Measurements from ENCODE around the gene ITGB7.
"Not testable (repeated sequence)": the region's sequence is repeated elsewhere in the genome, so short reads cannot be mapped to it uniquely, and the experiment has no call there.

Gene ITGB7

DNA sequence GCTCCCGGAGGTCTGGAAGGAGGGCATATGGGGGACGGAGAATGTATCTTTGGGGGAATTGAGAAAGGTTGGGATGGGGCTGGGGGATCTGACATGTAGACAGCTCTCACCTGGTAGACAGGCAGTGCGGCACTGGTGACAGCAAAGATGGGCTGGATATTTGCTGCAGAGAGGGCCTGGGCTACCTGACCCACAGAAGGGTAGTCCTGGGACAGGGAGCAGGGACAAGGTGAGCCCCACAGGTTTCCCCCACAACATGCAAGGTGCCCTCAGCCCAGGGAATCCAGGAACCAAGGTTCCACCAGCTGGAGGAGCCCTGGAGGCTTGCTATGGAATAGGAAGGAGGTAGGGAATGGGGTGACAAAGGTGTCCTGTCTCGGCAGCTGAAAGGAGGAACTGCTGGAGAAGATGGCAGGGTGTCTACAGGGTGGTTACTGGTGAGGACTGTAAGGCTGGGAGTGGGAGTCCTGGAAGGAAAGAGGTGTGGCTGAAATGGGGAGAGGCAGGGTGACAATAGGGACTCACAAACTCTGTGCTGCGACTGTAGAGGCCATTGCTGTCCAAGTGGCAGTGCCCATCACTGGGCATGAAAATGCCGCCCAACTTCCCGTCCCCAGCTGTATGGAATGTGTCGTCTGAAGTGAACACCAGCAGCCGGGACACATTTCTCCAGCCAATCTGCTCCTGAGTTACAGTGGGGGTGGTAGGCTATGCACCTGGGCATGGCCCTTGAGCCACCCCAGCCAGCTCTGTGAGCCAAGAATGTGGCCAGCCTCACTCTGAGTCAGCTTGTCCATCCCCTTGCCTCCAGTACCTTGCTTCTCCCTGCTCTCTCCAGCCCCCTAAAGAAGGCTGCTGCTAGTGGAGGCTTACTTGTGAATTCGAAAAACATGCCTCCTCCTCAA is 11.3 kb downstream of the ITGB7 start:
- no peak for DNase-seq

DNA sequence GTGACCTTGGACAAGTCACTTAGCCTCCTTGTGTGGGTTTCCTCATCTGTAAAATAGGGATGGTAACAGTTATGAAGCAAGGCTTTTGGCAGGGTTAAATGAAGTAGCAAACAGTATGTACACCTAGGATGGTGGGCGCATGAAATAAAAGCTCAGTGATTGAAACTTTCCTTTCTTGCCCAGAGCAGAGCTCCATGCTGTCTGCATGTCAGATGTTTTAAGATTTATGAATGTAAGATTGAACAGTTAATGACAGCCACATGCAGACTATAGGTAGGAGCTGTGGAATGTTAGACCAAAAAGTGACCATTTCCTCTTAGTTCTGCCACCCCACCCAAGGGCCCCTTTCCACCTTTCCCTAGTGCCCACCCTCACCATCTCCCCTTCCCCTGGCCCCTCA is 12.1 kb downstream of the ITGB7 start:
- DNase-seq: no peak

DNA sequence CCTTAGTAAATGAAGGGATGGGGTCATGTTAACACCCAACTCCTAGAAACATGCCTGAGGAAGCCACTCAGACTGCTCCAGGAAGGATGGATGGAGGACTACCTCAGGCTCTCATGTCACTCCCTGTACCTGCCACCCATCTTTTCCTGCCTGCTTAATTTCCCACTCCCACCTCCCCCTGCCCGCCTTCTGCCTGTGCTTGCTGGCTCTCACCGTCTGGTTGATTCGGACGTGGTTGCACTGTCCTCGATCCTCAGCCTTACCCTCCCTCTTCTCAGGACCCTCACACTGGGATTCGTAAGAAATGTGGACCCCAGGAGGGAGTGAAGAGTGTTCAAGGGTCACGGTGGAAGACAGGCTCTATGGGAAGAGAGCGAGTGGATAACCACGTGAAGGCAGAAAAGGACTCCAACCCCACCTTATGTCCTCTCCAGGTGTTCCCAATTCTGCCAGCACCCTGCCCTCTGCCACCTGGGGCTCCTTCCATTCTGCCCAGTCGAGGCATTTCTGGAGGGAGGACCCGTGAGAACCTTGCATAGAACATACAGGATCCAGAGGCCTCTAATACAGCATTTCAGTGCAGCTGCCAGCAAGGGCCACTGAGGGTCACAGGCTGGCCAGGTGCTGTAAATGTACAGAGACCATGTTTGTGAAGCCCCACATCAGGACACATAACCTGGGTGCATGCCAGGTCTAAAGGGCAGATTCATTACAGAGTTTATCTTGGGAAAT is 12.9 kb downstream of the ITGB7 start:
- no peak for DNase-seq

- no peak for DNase-seq
These were observed 14.0 kb downstream of the ITGB7 start for GRCh38 chr12:53193040-53193439.

DNA sequence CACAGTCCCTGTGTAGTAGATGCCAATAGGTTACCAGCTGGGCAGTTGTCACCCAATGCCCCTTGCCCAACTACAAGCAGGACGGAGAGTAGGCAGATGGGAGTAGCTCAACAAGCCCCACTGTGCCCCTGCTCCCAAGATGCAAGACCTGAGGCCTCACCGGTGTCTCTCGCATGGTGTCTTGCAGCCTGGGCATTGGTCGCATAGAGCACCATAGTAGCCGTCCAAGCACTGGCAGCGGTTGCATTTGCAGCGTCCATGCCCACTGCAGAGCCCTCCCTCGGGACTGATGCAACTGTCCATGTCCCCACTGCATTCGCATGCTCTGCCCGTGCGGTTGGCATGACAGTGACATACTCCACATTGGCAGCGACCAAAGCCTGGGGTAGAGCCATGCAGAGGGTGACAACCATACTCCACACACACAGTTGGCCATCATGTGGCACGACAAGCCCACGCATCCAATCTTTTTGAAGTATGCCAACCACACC is 14.5 kb downstream of the ITGB7 start:
- DNase-seq: no peak

- DNase-seq: no peak
These were observed 15.0 kb downstream of the ITGB7 start for GRCh38 chr12:53191885-53192530.

DNA sequence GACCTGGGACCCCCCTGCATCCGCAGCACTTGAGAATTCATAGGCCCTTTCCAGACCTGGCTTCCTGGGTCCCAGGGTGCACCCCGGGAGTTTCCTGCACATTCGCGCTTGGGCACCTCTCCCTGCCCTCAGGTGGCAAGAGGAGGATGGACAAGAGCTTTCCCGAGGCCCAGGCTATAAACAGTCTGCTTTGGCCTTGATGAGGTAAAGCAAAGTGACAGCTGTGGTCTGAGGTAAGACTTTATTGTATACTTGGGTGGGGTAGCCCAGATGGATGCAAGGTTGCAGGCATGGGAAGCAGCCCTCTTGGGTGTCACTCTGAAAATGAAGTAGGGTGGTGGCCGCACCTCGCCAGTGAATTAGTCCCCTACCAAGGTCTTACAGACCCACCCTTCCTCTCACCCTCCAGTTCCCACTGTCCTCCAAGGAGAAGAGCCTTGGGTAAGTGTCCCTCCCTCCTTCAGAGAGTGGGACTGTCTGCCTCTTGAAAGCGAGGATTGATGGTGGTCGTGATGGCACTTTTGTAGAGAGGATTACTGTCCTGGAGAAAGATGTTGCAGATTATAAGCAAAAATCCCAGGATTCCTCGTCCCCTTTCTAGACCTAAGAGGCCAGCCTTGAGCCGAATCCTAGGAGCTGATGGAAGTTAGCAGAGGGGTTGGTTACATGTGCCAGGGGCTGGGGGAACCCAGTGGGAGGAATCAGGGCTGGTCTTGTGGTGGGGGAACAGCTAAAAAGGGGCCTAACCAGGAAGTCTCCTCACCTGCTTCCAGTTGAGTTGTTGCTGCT is 15.8 kb downstream of the ITGB7 start:
- no peak for DNase-seq

GRCh38 chr12:53190108-53190729 is 16.8 kb downstream of the ITGB7 start:
- peak; percentile 64 for DNase-seq

- no peak for DNase-seq
These were observed 19.7 kb downstream of the ITGB7 start for GRCh38 chr12:53187145-53187899.

- no peak for DNase-seq
These were observed 20.3 kb downstream of the ITGB7 start for GRCh38 chr12:53186745-53187144.

GRCh38 chr12:53185582-53186153 is 21.4 kb downstream of the ITGB7 start:
- no peak for DNase-seq

DNA sequence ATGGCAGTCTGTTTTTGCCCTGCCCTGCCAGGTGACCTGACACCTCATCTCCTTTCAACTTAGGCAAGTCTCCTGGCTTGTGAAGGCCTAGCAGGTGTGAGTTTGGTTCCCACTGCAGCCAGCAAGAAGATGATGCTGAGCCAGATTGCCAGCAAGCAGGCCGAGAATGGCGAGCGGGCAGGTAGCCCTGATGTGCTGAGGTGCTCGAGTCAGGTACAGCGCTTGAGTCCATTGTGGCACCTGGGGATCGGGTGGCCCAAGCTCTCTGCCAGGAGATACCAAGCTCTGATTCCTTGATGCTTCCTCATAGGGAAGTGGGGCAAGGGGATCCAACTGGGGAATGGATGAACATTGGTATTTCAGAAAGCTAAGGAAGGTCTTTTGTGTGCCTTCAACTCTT is 22.2 kb downstream of the ITGB7 start:
- DNase-seq: no peak

- no peak for DNase-seq
These were observed 24.1 kb downstream of the ITGB7 start for GRCh38 chr12:53182903-53183302.

DNA sequence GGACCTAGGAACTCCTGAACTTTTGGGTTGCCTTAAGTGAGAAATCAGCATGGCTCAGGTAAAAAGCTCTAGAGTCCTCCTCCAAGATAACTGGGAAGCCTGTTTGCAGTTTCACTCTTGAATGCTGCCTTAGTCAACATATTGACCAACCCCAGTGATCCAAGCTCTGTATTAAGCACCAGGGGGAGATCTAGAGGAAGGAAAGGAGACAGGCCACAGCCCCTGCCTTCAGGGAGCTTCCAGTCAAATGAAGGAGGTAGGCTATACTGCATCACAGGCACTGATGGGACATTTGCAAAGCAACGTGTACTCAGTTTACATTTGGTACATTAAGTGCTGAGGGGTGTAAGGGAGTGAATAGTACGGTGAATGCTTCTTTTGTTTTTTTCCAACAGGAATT is 25.1 kb downstream of the ITGB7 start:
- DNase-seq: no peak

DNA sequence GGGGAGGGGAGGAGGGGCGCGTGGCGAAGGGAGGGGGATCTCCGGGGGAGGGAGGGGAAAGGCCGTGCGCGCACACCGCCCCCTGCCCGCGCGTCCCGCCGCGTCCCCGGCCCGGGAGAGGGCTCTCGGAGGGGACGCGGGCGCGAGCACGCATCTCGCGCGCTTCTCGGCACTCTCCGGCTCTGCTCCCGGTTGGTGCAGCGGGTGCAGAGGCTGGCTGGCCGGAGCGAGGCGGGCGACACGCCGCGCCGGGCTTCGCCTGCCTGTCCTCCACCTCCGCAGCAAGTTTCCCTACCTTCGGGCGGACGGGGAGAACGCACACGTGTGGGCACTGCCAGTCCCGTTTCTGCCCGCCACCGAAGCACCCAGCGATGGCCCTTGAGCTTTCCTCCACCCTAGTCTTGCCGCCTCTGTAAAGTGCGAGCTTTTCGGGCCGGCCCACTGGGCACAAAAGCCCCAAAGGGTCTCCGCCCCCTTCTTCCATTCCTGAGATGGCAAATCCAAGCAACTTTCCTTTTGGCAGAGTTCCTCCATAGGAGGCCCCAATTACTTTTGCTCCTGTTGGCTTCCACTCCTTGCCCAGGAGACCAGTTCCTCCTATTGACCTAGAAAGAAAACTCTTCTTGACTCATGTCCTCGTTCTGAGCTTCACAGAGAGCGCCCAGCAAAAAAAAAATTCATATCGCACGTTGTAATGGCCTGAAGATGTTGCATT is 26.0 kb downstream of the ITGB7 start:
- peak; percentile 82 for DNase-seq

DNA sequence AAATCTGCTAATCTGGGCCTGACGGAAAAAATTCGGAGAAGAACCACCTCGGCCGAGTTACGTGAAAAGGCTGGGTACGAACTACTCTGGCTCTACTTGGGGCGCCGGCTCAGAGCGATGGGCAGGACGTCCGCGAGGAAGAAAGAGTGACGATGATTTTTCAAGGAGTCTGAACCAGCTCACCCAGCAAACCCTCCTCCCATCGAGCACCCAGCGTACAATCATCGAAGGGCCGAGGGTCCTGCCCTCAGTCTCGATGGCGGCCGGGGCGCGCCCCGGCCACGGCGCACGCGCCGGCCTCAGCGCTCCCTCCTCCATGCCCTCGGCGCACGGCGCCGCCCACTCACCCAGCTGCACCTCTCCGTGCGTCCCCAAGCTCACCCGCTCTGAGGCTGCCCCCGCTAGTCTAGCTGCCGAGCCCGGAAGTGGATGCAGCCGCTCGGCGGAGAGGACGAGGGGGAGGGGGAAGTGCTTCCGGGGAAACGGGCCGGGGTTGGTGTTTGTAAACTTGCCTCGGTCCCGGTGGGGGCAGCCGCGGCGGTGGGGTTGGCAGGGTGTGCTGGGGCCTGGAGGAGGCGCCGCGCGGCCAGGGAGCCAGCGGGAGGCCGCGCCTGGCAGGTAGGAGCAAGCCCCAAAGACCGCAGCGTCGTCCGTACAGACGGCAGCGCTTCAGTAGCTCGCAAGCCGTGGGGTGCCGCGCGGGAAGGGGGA is 26.7 kb downstream of the ITGB7 start, which contains the start of the genes CSAD and ZNF740:
CSAD (minus strand) TSS at position 706 of the 711 bp plus-strand sequence. CDS start 7,455 bp downstream, outside the sequence.
ZNF740 (plus strand) TSS at position 503 of the 711 bp plus-strand sequence. CDS start 1,262 bp downstream, outside the sequence.
- peak; percentile 98 for DNase-seq

DNA sequence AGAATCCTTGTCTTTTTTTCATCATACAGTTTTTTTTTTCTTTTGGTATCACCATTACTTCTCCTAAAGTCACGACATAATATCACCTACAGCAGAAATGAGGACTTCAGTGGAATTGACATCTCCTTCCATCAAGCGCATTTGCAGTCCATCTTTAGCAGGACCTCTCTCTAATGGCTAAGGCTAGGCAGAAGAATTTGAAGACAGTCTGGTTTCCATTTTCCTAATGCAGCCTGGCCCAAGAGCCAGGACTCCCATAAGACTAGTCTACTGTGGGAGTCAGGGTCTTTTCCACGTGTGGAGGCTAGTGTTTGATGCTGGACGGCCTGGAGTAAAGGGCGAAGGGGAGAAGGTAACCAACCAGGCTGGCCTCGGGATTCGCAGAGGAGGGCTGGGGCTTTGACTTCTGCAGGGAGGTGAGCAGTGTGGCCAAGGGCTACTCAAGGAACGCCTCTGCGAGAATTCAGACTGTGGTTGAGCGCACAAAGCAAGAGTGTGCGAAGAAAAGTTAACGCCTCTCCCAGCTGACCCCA is 27.3 kb downstream of the ITGB7 start:
- no peak for DNase-seq

DNA sequence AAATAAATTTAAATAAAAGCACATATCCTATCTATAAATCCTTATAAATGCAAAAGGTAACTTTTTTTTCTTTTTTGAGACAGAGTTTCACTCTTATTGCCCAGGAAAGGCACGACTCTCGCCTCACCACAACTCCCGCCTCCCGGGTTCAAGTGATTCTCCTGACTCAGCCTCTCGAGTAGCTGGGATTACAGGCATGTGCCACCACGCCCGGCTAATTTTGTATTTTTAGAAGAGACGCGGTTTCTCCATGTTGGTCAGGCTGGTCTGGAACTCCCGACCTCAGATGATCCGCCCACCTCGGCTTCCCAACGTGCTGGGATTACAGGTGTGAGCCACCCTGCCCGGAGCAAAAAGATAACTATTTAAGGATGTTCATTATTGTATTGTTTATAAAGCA is 28.2 kb downstream of the ITGB7 start:
- DNase-seq: not testable (repeated sequence)

- DNase-seq: not testable (repeated sequence)
These were observed 29.6 kb downstream of the ITGB7 start for GRCh38 chr12:53177447-53177846.
